ENCODE results near the gene CEP72.
"Not testable (repeated sequence)": the region's sequence is repeated elsewhere in the genome, so short reads cannot be mapped to it uniquely, and the experiment has no call there.

DNA sequence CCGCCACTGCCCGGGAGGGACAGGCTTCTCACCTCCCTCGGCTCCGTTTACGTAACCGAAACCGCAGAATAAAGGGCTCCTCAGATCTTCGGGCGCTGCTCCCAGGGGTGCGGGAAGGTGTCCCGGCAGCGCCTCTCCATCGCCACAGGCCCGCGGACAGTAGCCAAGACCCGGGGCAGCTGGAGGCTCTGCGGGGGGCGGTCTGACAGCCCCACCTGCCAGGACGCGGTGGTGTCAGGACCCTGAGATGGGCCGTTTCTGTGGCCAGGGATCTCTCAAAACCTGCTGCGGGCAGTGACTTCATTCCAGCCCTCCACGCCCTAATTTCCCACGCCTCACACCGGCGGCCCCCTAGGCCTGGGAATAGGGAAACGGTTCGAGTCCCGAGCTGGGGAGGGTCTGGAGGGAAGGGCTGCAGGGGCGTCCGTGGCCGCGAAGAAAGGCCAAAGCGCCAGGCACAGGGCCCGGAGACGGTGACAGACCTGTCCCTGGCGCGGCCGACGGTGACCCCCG, 80.4 kb downstream of the CEP72 start:
- TF ChIP-seq CTCF (IDR thresholded peaks at IDR 0.05; ENCODE audit: borderline replicate concordance, extremely low read depth, low read length, poor library complexity, severe bottlenecking); EZH2 (IDR thresholded peaks at IDR 0.05; ENCODE audit: borderline replicate concordance, low read depth, low read length, severe bottlenecking): not testable (repeated sequence)
